Jurkat, Clone E6-1 (cell line): ENCODE data around the gene MRPS12.

ENCODE experiments used
- DNase-seq: peaks from one replicate; pipeline ENCODE4 v3.0.0-alpha.2; 2011; ENCODE audit warnings: low read depth, low spot score
- H3K4me3 ChIP-seq: 2 replicates; pipeline ENCODE4 v1.5.1; 2011; ENCODE audit warnings: mild to moderate bottlenecking, low read length, control low read depth, moderate library complexity

MRPS12 gene

GRCh38 chr19:38907670-38908069 lies 23.1 kb upstream of the MRPS12 start:
- H3K4me3 ChIP-seq = no peak overlapping the region
- DNase-seq = no peak

- H3K4me3 ChIP-seq = no peak overlapping the region
- no peak for DNase-seq
Measured at GRCh38 chr19:38908911-38909310, 21.8 kb upstream of the MRPS12 start.

GRCh38 chr19:38910488-38910887 lies 20.3 kb upstream of the MRPS12 start:
- no peak overlapping the region for H3K4me3 ChIP-seq
- DNase-seq = no peak

GRCh38 chr19:38911388-38912001 lies 19.2 kb upstream of the MRPS12 start:
- no peak for DNase-seq
- H3K4me3 ChIP-seq = no peak overlapping the region

GRCh38 chr19:38912600-38913514 lies 17.9 kb upstream of the MRPS12 start:
- no peak overlapping the region for H3K4me3 ChIP-seq
- DNase-seq = no peak

GRCh38 chr19:38913958-38914357 lies 16.8 kb upstream of the MRPS12 start:
- H3K4me3 ChIP-seq = no peak overlapping the region

GRCh38 chr19:38915329-38916321 lies 15.1 kb upstream of the MRPS12 start:
- DNase-seq = no peak

More at GRCh38 chr19:38913958-38914357, 16.8 kb upstream of the MRPS12 start:
- no peak for DNase-seq

GRCh38 chr19:38917516-38917915 lies 13.2 kb upstream of the MRPS12 start:
- no peak overlapping the region for H3K4me3 ChIP-seq
- DNase-seq = no peak

More at GRCh38 chr19:38915329-38916321, 15.1 kb upstream of the MRPS12 start:
- no peak overlapping the region for H3K4me3 ChIP-seq

GRCh38 chr19:38917921-38918491 lies 12.7 kb upstream of the MRPS12 start:
- no peak overlapping the region for H3K4me3 ChIP-seq
- DNase-seq = no peak

- no peak overlapping the region for H3K4me3 ChIP-seq
- DNase-seq = no peak
Measured at GRCh38 chr19:38918526-38918925, 12.2 kb upstream of the MRPS12 start.

GRCh38 chr19:38919837-38920601 lies 10.7 kb upstream of the MRPS12 start:
- DNase-seq = no peak
- no peak overlapping the region for H3K4me3 ChIP-seq

GRCh38 chr19:38920602-38921419 lies 9.9 kb upstream of the MRPS12 start:
- no peak overlapping the region for H3K4me3 ChIP-seq
- DNase-seq = no peak

- DNase-seq = no peak
- H3K4me3 ChIP-seq = no peak overlapping the region
Measured at GRCh38 chr19:38921420-38922274, 9.1 kb upstream of the MRPS12 start.

GRCh38 chr19:38922482-38922881 lies 8.3 kb upstream of the MRPS12 start:
- no peak overlapping the region for H3K4me3 ChIP-seq
- no peak for DNase-seq

- H3K4me3 ChIP-seq = no peak overlapping the region
Measured at GRCh38 chr19:38924388-38924787, 6.4 kb upstream of the MRPS12 start.

GRCh38 chr19:38928391-38929001 lies 2.2 kb upstream of the MRPS12 start:
- DNase-seq = no peak
- no peak overlapping the region for H3K4me3 ChIP-seq

More at GRCh38 chr19:38924388-38924787, 6.4 kb upstream of the MRPS12 start:
- no peak for DNase-seq
